Fibroblast of lung (primary cell): Measurements from ENCODE around the gene SYDE1.

Experiments used
- CTCF ChIP-seq, 2 donors: IDR thresholded peaks in 1 of 2; conservative IDR thresholded peaks in 1 of 2; 1 replicate in 1 of 2; 2 replicates in 1 of 2; pipeline ENCODE4 v1.5.1; 2011 to 2012; ENCODE audit warnings: low read length in 2 of 2, control low read depth in 1 of 2, inconsistent platforms in 1 of 2, low read depth in 1 of 2, mild to moderate bottlenecking in 1 of 2
- EZH2 ChIP-seq: IDR thresholded peaks from 2 replicates; pipeline ENCODE4 v1.5.1; 2012; ENCODE audit warnings: low read length, control low read depth, mild to moderate bottlenecking; ENCODE audit errors: missing control alignments

- TF ChIP-seq CTCF (conservative IDR thresholded peaks at IDR 0.05 in 1 of 2, IDR thresholded peaks at IDR 0.05 in 1 of 2; ENCODE audit: low read depth in 1 of 2, low read length in 2 of 2) (no peak), EZH2 (no peak)
These were observed 29.2 kb downstream of the SYDE1 start for GRCh38 chr19:15136234-15136954.
